Adipose tissue (tissue), 3 donors: ENCODE results near the gene KCTD10. TPM values are rescaled to one million over a fixed set of nuclear protein-coding genes. Genes with fewer than 3 reads are reported as not detected.
"Not testable (repeated sequence)": the region's sequence is repeated elsewhere in the genome, so short reads cannot be mapped to it uniquely, and the experiment has no call there.

Experiments used
- H3K27ac ChIP-seq: one replicate; pipeline ENCODE4 v1.5.1; 2013; ENCODE audit warnings: low read depth, low read length
- WGBS, 3 donors: extraction: QIAGEN DNeasy Blood & Tissue Kit; methylation state at CpG; one replicate each; pipeline ENCODE4 v1.1.7; 2013; 5-methylcytosine and 5-hydroxymethylcytosine counted together
- polyA plus RNA-seq, 3 donors: library from polyadenylated mRNA; stranded (reverse); fragments of 200-250 nt; gene quantifications; one replicate each; pipeline ENCODE4 v1.2.3, GENCODE V29; 2013
- donor health status: healthy with polysubstance abuse.
- donor health status: Bipolar disorder and iron deficiency.
- donor health status: healthy.

The KCTD10 gene
- polyA plus RNA-seq, 3 donors, result 9.6 to 86.8 (median 67.1) TPM

DNA sequence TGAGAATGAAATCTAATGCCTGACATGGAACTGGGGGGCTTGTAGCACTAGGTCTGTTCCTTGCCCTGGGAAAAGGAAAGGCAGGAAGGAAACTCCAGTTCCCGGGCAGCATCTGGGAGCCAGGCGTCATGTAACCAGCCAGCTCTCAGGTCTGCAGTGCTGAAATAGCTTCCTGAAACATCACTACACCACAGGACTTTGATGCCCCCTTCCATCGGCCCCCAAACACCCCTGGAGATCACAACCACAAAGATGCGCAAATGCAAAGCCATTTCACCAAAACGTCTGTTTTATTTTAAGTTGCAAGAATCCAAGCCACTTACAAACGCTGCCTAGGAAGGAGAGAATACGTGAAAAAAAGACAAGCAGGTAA, 40.9 kb downstream of the KCTD10 start:
- WGBS, 3 donors, result 63 to 67% (median 65%) methylated on average over 7 of the region's 7 CpGs
- no peak overlapping the region for H3K27ac ChIP-seq

DNA sequence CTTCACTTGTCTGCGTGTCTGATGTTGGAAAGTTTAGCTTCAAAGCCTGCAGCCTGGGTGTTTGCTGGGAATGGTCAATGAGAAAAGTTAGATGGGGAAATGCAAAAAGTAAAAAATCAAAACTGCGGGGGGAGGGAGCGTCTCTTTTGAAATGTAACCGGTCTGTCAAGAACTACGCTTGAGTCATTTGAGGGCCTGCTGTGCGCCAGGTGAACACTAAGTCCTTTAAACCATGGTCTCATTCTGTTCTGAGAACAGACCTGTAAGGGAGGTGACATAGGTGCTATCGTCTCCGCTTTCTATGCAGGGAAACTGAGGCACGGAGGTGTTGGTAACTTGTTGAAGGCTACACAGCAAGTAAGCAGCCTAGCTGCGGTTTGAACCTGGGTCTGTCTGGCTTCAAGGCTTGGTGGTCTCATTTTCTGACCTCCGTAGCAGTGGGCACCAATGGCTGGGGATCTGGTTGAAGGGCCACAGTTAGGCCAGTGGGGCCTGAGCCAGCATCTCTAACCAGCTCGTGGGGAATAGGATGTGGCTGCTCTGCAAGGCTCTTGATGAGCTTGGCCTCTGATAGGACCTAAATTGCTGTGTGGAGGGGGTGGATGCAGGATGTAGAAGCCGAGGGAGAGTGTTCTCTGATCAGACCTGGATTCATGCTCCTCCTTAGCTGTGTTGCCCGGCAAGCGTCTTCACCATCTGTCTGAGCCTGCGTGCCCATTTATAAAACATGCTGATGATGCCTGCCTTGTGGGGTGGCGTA, 41.5 kb downstream of the KCTD10 start:
- no peak overlapping the region for H3K27ac ChIP-seq
- WGBS, 3 donors, result 73 to 84% (median 83%) methylated on average over 17 of the region's 17 CpGs

DNA sequence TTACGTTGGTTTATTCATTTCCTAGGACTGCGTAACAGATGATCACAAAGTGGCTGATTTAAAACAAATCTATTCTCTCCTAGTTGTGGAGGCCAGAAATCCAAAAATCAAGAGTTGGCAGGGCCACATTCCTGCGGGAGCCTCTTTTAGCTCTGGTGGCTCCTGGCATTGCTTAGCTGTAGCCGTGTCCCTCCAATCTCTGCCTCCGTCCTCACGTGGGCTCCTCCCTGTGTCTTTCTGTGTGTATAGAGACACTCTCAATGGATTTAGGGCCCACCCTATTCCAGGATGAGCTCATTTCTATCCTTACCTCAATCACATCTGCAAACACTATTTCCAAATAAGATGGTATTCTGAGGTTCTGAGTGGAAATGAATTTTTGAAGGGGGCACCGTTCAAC, 42.5 kb downstream of the KCTD10 start:
- no peak overlapping the region for H3K27ac ChIP-seq
- 75 to 81% (median 80%) methylated on average over 7 of the region's 7 CpGs for whole genome bisulfite sequencing, 3 donors

GRCh38 chr12:109433618-109434017, 43.5 kb downstream of the KCTD10 start:
- 49 to 80% (median 65%) methylated on average over 4 of the region's 4 CpGs for WGBS, 3 donors
- H3K27ac ChIP-seq, result no peak overlapping the region

DNA sequence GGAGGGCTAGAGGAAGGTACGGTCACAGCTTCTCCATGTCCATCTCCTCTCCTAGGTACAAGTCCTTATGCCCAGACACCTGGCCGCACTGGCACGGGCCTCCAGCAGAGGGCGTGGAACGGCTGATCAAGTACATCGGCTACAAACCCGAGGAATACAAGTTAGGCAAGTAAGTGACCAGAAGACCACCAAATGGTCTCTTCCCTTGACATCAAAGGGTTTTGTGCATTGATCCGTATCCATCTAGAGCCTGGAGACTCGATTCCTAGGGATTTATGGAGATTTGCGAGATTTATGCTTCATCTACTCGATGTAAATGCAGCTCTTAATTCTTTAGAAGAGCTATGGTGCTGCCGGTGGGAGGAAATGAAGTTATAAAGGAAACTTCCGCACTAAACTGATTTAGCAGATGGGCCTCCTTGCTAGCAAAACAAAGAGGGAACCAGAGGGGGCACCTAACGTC, 44.2 kb downstream of the KCTD10 start:
- no peak overlapping the region for H3K27ac ChIP-seq
- 23% methylated on average over 14 of the region's 14 CpGs for WGBS, 3 donors

- WGBS, 3 donors, result 61 to 73% (median 71%) methylated on average over 6 of the region's 6 CpGs
- H3K27ac ChIP-seq, result no peak overlapping the region
Observed at GRCh38 chr12:109432431-109432830, 44.7 kb downstream of the KCTD10 start.

DNA sequence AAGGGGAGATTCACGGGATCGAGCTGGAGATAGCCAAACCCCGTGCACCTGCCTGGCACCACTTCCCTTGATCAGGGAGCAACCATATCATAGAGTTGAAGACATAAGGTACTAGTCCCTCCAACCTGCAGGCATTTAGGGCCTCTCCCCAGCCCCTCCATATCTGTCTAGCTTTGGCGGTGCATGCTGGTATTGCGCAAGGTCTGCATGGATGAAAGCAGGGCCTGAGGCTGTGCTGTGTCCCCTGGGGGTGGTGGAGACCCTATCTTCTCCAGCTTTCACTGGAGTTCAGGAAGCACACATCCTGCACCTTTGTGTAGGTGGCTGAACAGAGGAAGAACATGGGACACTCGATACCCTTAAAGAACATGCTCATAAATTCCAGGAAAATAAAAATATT, 46.9 kb downstream of the KCTD10 start:
- H3K27ac ChIP-seq, result no peak overlapping the region
- 90 to 93% (median 92%) methylated on average over 6 of the region's 6 CpGs for WGBS, 3 donors

GRCh38 chr12:109428804-109429203, 48.3 kb downstream of the KCTD10 start:
- H3K27ac ChIP-seq, result not testable (repeated sequence)
- 92 to 96% (median 92%) methylated on average over 3 of the region's 3 CpGs for WGBS, 3 donors

DNA sequence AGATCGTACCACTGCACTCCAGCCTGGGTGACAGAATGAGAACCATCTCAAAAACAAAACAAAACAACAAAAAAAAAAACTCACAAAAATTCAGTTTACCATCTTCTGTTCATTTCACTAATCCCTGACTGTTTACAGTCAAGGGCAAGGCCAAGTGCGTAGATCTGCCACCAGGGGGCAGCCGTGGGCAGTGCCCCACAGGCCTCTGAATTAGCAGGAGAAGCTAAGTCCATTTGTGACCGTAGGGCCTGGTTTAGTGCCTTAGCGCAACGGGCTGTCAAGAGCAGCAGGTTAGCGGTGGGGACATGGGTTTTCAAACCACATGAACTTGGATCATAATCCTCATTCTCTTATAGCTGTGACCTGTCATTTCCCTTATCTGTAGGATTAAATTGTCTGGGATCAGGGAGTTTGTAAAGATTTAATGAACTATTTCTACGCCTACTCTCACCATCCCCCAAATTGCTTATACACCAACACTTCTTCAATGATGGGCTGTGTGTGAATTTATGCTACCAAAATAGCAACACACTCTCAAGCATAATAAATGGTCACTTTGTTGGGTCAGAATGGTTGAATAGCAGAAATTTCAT, 49.0 kb downstream of the KCTD10 start:
- 19 to 26% (median 24%) methylated on average over 8 of the region's 8 CpGs for WGBS, 3 donors
- no peak overlapping the region for H3K27ac ChIP-seq

- WGBS, 3 donors, result 84 to 85% (median 85%) methylated on average over 9 of the region's 9 CpGs
- H3K27ac ChIP-seq, result no peak overlapping the region
Observed at GRCh38 chr12:109423392-109423791, 53.7 kb downstream of the KCTD10 start.

DNA sequence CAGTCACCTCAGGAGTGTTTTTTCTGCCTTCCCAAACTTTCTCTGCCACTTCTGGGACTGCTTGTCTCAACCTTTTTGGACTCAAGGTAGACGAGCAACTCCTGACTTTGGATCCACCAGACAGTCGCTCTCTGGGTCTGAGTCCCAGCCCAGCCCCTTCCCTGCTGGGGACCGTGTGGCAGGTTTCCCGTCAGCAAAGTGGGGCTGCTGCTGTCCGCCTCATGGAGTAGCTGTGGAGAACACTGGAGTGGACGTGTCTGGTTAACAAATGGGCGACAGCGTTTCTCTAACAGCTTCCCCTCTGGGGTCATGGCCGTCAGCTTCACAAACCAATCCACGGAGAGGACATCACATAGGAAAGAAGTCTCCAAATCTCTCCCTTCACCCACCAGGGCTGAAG, 54.8 kb downstream of the KCTD10 start:
- WGBS, 3 donors, result 32 to 40% (median 39%) methylated on average over 10 of the region's 10 CpGs
- H3K27ac ChIP-seq, result no peak overlapping the region

DNA sequence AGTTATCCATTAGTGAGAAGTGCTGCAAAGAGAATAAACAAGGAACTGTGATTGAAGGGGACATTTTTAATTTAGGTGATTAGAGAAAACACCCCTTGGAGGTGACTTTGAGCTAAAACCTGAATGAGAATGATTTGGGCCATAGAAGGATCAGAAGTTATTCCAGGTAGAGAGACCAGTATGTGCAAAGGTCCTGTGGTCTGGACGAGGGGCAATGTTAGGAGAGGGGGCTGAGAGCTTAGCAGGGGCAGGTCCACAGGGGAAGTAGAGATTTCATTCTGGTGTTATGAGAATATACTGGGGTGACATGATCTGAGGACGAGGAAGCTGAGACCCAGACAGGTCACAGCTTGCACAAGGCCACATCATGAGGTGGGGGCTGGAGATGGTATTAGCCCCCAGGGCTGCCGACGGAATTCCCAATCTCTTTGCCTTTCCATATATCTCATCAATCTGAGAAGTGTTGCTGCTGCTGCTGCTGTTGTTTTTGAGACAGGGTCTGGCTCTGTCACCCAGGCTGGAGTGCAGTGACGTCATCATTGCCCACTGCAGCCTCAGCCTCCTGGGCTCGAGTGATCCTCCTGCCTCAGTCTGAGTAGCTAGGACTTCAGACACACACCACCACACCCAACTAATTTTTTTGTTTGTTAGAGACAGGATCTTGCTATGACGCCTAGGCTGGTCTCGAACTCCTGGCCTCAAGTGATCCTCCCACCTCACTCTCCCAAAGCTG, 55.6 kb downstream of the KCTD10 start:
- 75 to 83% (median 80%) methylated on average over 8 of the region's 8 CpGs for WGBS, 3 donors
- no peak overlapping the region for H3K27ac ChIP-seq

GRCh38 chr12:109418848-109419480, 58.1 kb downstream of the KCTD10 start:
- no peak overlapping the region for H3K27ac ChIP-seq
- 32 to 74% (median 73%) methylated on average over 4 of the region's 4 CpGs for WGBS, 3 donors

DNA sequence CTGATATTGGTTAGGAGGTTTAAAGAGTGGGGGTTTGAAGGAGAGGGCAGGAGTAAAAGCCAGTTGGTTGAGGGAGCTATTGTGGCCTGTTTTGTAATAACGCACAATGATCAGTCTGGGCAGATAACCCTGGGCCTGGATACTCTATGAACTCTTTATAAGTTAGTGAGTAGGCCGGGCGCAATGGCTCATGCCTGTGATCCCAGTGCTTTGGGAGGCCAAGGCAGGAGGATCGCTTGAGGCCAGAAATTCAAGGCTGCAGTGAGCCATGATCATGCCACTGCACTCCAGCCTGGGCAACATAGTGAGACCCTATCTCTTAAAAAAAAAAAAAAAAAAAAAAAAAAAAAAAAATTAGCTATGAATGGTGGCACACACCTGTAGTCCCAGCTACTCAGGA, 71.0 kb downstream of the KCTD10 start:
- WGBS, 3 donors, result 95 to 98% (median 98%) methylated on average over 4 of the region's 4 CpGs
- H3K27ac ChIP-seq, result not testable (repeated sequence)

GRCh38 chr12:109404841-109405240, 72.3 kb downstream of the KCTD10 start:
- 96 to 100% (median 96%) methylated on average over 2 of the region's 2 CpGs for WGBS, 3 donors
- not testable (repeated sequence) for H3K27ac ChIP-seq
